ENCODE data around the gene ERN2.

Gene ERN2

DNA sequence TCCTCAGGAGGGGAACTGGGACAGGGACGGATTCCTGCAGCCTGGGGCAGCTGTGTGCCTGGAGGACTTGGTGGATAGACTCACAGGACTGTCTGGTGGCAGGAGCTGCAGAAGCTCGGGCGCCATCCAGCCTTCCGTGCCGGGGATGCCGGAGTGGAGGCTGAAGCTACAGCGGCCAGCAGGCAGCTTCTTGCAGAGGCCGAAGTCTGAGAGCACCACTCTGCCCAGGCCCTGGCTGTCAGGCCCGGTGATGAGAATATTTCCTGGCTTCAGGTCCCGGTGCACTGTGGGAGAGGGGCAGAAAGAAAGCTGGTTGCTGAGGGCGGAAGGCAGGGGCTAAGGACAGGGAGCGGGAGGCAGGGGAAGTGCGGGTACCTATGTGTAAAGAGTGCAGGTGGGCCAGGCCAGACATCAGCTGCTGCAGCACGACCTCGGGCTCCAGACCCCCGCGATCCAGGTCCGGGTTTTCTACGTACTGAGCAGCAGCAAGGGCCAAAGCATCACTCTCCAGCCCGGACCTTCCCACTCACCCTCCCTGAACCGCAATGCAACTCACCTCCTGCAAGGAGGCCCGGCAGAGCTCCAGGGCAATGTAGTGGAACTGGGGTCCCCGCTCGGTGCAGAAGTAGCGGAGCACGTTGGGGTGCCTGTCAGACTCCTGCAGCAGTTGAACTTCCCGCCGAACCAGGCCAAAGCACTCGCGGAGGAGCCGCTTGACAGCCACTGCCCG is 18.2 kb downstream of the ERN2 start:
- H3K9me3 ChIP-seq (ENCODE audit: insufficient read depth, low read depth, low read length) = no peaks in the 10 kb centered on the region
- H3K27me3 ChIP-seq (ENCODE audit: insufficient read depth, low read length) = no peaks in the 10 kb centered on the region
- H3K4me3 ChIP-seq (ENCODE audit: low read length) = peak overlapping the region; percentile 72
- H3K9ac ChIP-seq (ENCODE audit: low read depth, low read length) = peak overlapping the region; percentile 68; the same call in 1 of the 2 replicates
- no peak overlapping the region for H3K27ac ChIP-seq (ENCODE audit: low read length)
- peaks cover 28% of the 10 kb centered on the region for H3K36me3 ChIP-seq (ENCODE audit: insufficient read depth, low read depth, low read length)
- no peaks in the 10 kb centered on the region for H3K4me1 ChIP-seq (ENCODE audit: insufficient read depth, low read length)

- H3K4me1 ChIP-seq (ENCODE audit: insufficient read depth, low read length) = no peaks in the 10 kb centered on the region
- no peak overlapping the region for H3K27ac ChIP-seq (ENCODE audit: low read length)
- peaks cover 33% of the 10 kb centered on the region for H3K36me3 ChIP-seq (ENCODE audit: insufficient read depth, low read depth, low read length)
- no peaks in the 10 kb centered on the region for H3K27me3 ChIP-seq (ENCODE audit: insufficient read depth, low read length)
- no peaks in the 10 kb centered on the region for H3K9me3 ChIP-seq (ENCODE audit: insufficient read depth, low read depth, low read length)
- H3K9ac ChIP-seq (ENCODE audit: low read depth, low read length) = peak overlapping the region; percentile 68; the same call in 1 of the 2 replicates
- H3K4me3 ChIP-seq (ENCODE audit: low read length) = peak overlapping the region; percentile 72
Observed at GRCh38 chr16:23694265-23694643, 18.8 kb downstream of the ERN2 start.

- Histone ChIP-seq H3K9ac (ENCODE audit: low read depth, low read length) (no peak overlapping the region), H3K9me3 (ENCODE audit: insufficient read depth, low read depth, low read length) (no peaks in the 10 kb centered on the region), H3K36me3 (ENCODE audit: insufficient read depth, low read depth, low read length) (peaks cover 53% of the 10 kb centered on the region), H3K4me3 (ENCODE audit: low read length) (no peak overlapping the region), H3K27me3 (ENCODE audit: insufficient read depth, low read length) (no peaks in the 10 kb centered on the region), H3K27ac (ENCODE audit: low read length) (no peak overlapping the region), H3K4me1 (ENCODE audit: insufficient read depth, low read length) (no peaks in the 10 kb centered on the region)
Observed at GRCh38 chr16:23692190-23692837, 20.7 kb downstream of the ERN2 start.

DNA sequence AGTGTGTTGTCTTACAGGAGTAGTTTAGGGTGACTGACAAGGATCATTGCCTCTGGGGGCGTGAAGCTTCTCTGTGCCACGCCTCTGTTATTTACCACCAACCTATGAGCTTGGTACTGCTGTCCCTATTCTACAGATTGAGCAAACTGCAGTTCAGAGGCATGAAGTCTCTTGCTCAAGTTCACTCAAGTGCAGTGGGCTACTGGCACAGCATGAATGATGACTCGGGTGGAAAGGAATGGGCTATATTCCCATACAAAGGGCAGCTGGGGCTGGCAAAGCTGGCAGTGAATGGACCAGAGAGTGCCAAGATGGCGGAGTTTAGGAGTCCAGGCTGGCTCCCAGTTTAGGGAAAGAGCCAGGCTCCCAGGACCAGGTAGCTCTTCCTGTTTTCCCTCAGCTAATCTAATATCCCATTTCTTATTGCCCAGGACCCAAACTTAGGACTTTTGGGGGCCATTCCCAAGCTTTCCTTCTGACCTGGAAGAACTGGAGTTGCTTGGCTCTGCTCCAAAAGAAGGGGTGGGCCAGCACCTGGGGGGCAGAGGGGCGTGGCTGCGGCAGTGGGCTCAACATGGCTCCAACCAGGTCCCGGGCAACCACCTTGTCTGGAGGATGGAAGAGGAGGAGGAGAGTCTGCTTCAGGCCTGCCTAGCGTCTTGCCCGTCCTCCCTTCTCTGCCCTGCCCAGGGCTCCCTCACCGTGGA is 21.4 kb downstream of the ERN2 start:
- Histone ChIP-seq H3K36me3 (ENCODE audit: insufficient read depth, low read depth, low read length) (peaks cover 60% of the 10 kb centered on the region), H3K27ac (ENCODE audit: low read length) (no peak overlapping the region), H3K4me1 (ENCODE audit: insufficient read depth, low read length) (no peaks in the 10 kb centered on the region)

GRCh38 chr16:23690771-23691482 is 22.1 kb downstream of the ERN2 start:
- no peak overlapping the region for H3K27ac ChIP-seq (ENCODE audit: low read length)
- H3K4me1 ChIP-seq (ENCODE audit: insufficient read depth, low read length) = no peaks in the 10 kb centered on the region
- H3K4me3 ChIP-seq (ENCODE audit: low read length) = no peak overlapping the region
- no peaks in the 10 kb centered on the region for H3K27me3 ChIP-seq (ENCODE audit: insufficient read depth, low read length)
- H3K36me3 ChIP-seq (ENCODE audit: insufficient read depth, low read depth, low read length) = peaks cover 67% of the 10 kb centered on the region
- H3K9ac ChIP-seq (ENCODE audit: low read depth, low read length) = no peak overlapping the region
- H3K9me3 ChIP-seq (ENCODE audit: insufficient read depth, low read depth, low read length) = no peaks in the 10 kb centered on the region

More for the DNA sequence above, 21.4 kb downstream of the ERN2 start:
- no peaks in the 10 kb centered on the region for H3K9me3 ChIP-seq (ENCODE audit: insufficient read depth, low read depth, low read length)
- H3K27me3 ChIP-seq (ENCODE audit: insufficient read depth, low read length) = no peaks in the 10 kb centered on the region
- H3K9ac ChIP-seq (ENCODE audit: low read depth, low read length) = no peak overlapping the region
- no peak overlapping the region for H3K4me3 ChIP-seq (ENCODE audit: low read length)

- Histone ChIP-seq H3K4me3 (ENCODE audit: low read length) (no peak overlapping the region), H3K36me3 (ENCODE audit: insufficient read depth, low read depth, low read length) (peaks cover 79% of the 10 kb centered on the region)
Observed at GRCh38 chr16:23689442-23690187, 23.4 kb downstream of the ERN2 start.

GRCh38 chr16:23687034-23687808 is 25.8 kb downstream of the ERN2 start:
- Histone ChIP-seq H3K4me3 (ENCODE audit: low read length) (no peak overlapping the region), H3K36me3 (ENCODE audit: insufficient read depth, low read depth, low read length) (peaks cover 99% of the 10 kb centered on the region), H3K9ac (ENCODE audit: low read depth, low read length) (no peak overlapping the region), H3K9me3 (ENCODE audit: insufficient read depth, low read depth, low read length) (no peaks in the 10 kb centered on the region), H3K27ac (ENCODE audit: low read length) (no peak overlapping the region), H3K4me1 (ENCODE audit: insufficient read depth, low read length) (no peaks in the 10 kb centered on the region), H3K27me3 (ENCODE audit: insufficient read depth, low read length) (no peaks in the 10 kb centered on the region)

More at GRCh38 chr16:23689442-23690187, 23.4 kb downstream of the ERN2 start:
- Histone ChIP-seq H3K4me1 (ENCODE audit: insufficient read depth, low read length) (no peaks in the 10 kb centered on the region), H3K27me3 (ENCODE audit: insufficient read depth, low read length) (no peaks in the 10 kb centered on the region), H3K27ac (ENCODE audit: low read length) (no peak overlapping the region), H3K9ac (ENCODE audit: low read depth, low read length) (no peak overlapping the region), H3K9me3 (ENCODE audit: insufficient read depth, low read depth, low read length) (no peaks in the 10 kb centered on the region)

- Histone ChIP-seq H3K4me3 (ENCODE audit: low read length) (no peak overlapping the region), H3K27ac (ENCODE audit: low read length) (no peak overlapping the region), H3K36me3 (ENCODE audit: insufficient read depth, low read depth, low read length) (peaks cover 93% of the 10 kb centered on the region), H3K4me1 (ENCODE audit: insufficient read depth, low read length) (peaks cover 8% of the 10 kb centered on the region; the same call in 1 of the 2 replicates), H3K9me3 (ENCODE audit: insufficient read depth, low read depth, low read length) (no peaks in the 10 kb centered on the region), H3K27me3 (ENCODE audit: insufficient read depth, low read length) (no peaks in the 10 kb centered on the region), H3K9ac (ENCODE audit: low read depth, low read length) (no peak overlapping the region)
Observed at GRCh38 chr16:23683487-23683886, 29.5 kb downstream of the ERN2 start.

GRCh38 chr16:23682181-23682580 is 30.8 kb downstream of the ERN2 start:
- Histone ChIP-seq H3K4me1 (ENCODE audit: insufficient read depth, low read length) (peaks cover 8% of the 10 kb centered on the region; the same call in 1 of the 2 replicates), H3K27me3 (ENCODE audit: insufficient read depth, low read length) (no peaks in the 10 kb centered on the region), H3K9me3 (ENCODE audit: insufficient read depth, low read depth, low read length) (no peaks in the 10 kb centered on the region), H3K9ac (ENCODE audit: low read depth, low read length) (no peak overlapping the region), H3K4me3 (ENCODE audit: low read length) (no peak overlapping the region), H3K36me3 (ENCODE audit: insufficient read depth, low read depth, low read length) (peaks cover 80% of the 10 kb centered on the region), H3K27ac (ENCODE audit: low read length) (no peak overlapping the region)

DNA sequence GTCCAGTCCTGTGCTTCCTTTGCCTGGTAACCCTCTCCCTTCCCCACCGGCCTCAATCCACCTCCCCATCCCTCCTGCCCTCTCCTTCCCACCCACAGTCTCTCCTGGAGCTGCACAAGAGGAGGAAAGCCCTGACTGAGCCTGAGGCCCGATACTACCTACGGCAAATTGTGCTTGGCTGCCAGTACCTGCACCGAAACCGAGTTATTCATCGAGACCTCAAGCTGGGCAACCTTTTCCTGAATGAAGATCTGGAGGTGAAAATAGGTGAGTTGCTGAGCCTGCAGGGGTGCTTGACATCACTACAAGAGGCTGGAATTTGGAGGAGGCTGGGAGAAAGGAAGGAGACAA is 33.1 kb downstream of the ERN2 start:
- Histone ChIP-seq H3K4me3 (ENCODE audit: low read length) (peak overlapping the region; percentile 100), H3K9me3 (ENCODE audit: insufficient read depth, low read depth, low read length) (no peaks in the 10 kb centered on the region), H3K9ac (ENCODE audit: low read depth, low read length) (peak overlapping the region; percentile 99), H3K4me1 (ENCODE audit: insufficient read depth, low read length) (peaks cover 8% of the 10 kb centered on the region; the same call in 1 of the 2 replicates), H3K27ac (ENCODE audit: low read length) (peak overlapping the region; percentile 86), H3K27me3 (ENCODE audit: insufficient read depth, low read length) (no peaks in the 10 kb centered on the region), H3K36me3 (ENCODE audit: insufficient read depth, low read depth, low read length) (peaks cover 58% of the 10 kb centered on the region)

Measured in iPS-20b (cell line).